BJ (cell line): ENCODE data around the gene HS6ST3. TPM values are rescaled to one million over a fixed set of nuclear protein-coding genes. Genes with fewer than 3 reads are reported as not detected.

ENCODE experiments used
- CTCF ChIA-PET: fragments of 350-600 bp; formaldehyde crosslinking; extraction: SDS; loops from one replicate; lab custom pipeline; 2021; ENCODE audit warnings: antibody characterized with exemption, inconsistent platforms; lab: Yijun Ruan, JAX
- POLR2A ChIA-PET: fragments of 300-600 bp; sonication (Branson Sonifier 250); formaldehyde crosslinking; extraction: SDS; loops from one replicate; lab custom pipeline; 2021; ENCODE audit warnings: antibody characterized with exemption; lab: Charles Lee
- DNase-seq: peaks from one replicate; pipeline ENCODE4 v3.0.0-alpha.2; 2011; ENCODE audit warnings: low read depth
- H3K27me3 ChIP-seq: 2 replicates; pipeline ENCODE4 v1.6.0; 2011; ENCODE audit warnings: low read length; ENCODE audit not compliant: control insufficient read depth, insufficient read depth
- H3K36me3 ChIP-seq: 2 replicates; pipeline ENCODE4 v1.5.1; 2011; ENCODE audit warnings: low read length; ENCODE audit not compliant: control insufficient read depth, insufficient read depth
- H3K4me3 ChIP-seq: 2 replicates; pipeline ENCODE4 v1.5.1; 2011; ENCODE audit warnings: low read depth, mild to moderate bottlenecking, control low read depth, low read length
- polyA plus RNA-seq: library from polyadenylated mRNA; depleted of rRNA; stranded (reverse); fragments of >200 nt; gene quantifications from 2 replicates; pipeline ENCODE4 v1.2.3, GENCODE V29; 2011
- TF ChIP-seq, protein P1 (sequence below): IDR thresholded peaks from 2 replicates; pipeline ENCODE4 v1.5.1; 2011; ENCODE audit warnings: low read depth, mild to moderate bottlenecking, control low read depth, inconsistent platforms, low read length, moderate library complexity; ENCODE audit not compliant: insufficient read depth

HS6ST3 gene
- polyA plus RNA-seq, 1 experiment, result not detected

DNA sequence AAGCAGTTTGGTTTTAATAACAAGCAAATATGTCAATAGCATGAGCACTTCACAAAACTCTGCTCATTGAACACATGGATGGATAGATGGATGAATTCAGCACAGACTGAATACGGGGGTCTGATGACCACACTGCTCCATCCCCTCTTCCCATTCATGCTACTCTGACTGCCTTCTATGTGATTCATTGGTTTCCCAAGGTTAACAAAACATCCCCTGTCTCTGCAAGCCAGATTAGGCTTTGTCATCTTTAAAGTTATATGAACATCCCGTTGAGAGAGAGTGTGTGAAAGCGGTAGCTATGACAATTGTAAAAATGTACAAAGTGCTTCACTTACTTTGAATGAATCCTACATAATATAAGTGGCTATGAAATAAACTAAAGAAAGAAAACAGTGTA, 651.9 kb downstream of the HS6ST3 start:
- POLR2A ChIA-PET, result no interaction called here
- TF ChIP-seq, protein P1, sequence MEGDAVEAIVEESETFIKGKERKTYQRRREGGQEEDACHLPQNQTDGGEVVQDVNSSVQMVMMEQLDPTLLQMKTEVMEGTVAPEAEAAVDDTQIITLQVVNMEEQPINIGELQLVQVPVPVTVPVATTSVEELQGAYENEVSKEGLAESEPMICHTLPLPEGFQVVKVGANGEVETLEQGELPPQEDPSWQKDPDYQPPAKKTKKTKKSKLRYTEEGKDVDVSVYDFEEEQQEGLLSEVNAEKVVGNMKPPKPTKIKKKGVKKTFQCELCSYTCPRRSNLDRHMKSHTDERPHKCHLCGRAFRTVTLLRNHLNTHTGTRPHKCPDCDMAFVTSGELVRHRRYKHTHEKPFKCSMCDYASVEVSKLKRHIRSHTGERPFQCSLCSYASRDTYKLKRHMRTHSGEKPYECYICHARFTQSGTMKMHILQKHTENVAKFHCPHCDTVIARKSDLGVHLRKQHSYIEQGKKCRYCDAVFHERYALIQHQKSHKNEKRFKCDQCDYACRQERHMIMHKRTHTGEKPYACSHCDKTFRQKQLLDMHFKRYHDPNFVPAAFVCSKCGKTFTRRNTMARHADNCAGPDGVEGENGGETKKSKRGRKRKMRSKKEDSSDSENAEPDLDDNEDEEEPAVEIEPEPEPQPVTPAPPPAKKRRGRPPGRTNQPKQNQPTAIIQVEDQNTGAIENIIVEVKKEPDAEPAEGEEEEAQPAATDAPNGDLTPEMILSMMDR, result no peak
- no peak overlapping the region for H3K4me3 ChIP-seq
- no peak for DNase-seq
- no peaks in the 10 kb centered on the region for H3K36me3 ChIP-seq
- no peaks in the 10 kb centered on the region for H3K27me3 ChIP-seq
- CTCF ChIA-PET, result no interaction called here

GRCh38 chr13:96743296-96744089, 653.6 kb downstream of the HS6ST3 start:
- TF ChIP-seq, protein P1, result no peak
- POLR2A ChIA-PET, result no interaction called here
- CTCF ChIA-PET, result no interaction called here
- Histone ChIP-seq H3K27me3 (no peaks in the 10 kb centered on the region), H3K4me3 (no peak overlapping the region), H3K36me3 (no peaks in the 10 kb centered on the region)
- no peak for DNase-seq

- TF ChIP-seq, protein P1, result no peak
- Histone ChIP-seq H3K27me3 (no peaks in the 10 kb centered on the region), H3K4me3 (no peak overlapping the region), H3K36me3 (no peaks in the 10 kb centered on the region)
- CTCF ChIA-PET, result no interaction called here
- POLR2A ChIA-PET, result no interaction called here
- DNase-seq, result no peak
These were observed 654.7 kb downstream of the HS6ST3 start for GRCh38 chr13:96744367-96745331.

DNA sequence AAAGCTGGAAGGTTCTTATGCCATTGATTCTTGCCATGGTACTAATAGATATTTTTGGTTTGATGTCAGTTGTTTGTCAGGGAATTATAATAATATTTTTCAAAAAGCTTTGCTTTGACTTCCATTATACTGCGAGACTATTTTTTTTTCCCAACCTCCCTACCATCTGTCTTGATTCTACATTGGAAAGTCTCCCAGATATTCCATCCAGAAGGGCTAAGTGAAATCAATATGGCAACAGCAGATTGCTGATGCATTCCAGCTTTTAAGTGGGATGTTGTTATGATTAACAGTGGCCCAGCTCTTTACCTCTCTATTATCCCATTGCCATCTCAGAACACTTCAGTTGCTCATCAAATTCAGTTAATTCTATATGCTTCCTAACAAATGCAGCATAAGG, 657.0 kb downstream of the HS6ST3 start:
- CTCF ChIA-PET, result interaction anchor here (1.2 kb wide), 1 partner anchor 689 kb away, joined by 3 read pairs; no protein-coding TSS in a partner anchor

More for the DNA sequence above, 657.0 kb downstream of the HS6ST3 start:
- TF ChIP-seq, protein P1, result no peak
- Histone ChIP-seq H3K36me3 (no peaks in the 10 kb centered on the region), H3K27me3 (no peaks in the 10 kb centered on the region), H3K4me3 (no peak overlapping the region)
- POLR2A ChIA-PET, result no interaction called here
- DNase-seq, result no peak
